DMS 273 treated with DMSO at 0.1 percent for 48 hours (cell line): ENCODE measurements around the gene BHMT.
"Not testable (repeated sequence)": the region's sequence is repeated elsewhere in the genome, so short reads cannot be mapped to it uniquely, and the experiment has no call there.

ENCODE experiments used
- DNase-seq: peaks from one replicate; lab custom pipeline; 2025; lab: John Stamatoyannopoulos, UW

BHMT gene

GRCh38 chr5:79112703-79113058 is 1.1 kb downstream of the BHMT start:
- no peak for DNase-seq

GRCh38 chr5:79119486-79119885 is 7.9 kb downstream of the BHMT start:
- no peak for DNase-seq

GRCh38 chr5:79120221-79120620 is 8.6 kb downstream of the BHMT start:
- no peak for DNase-seq

GRCh38 chr5:79122973-79123372 is 11.4 kb downstream of the BHMT start:
- no peak for DNase-seq

GRCh38 chr5:79124607-79125006 is 13.0 kb downstream of the BHMT start:
- DNase-seq: no peak

- no peak for DNase-seq
Observed at GRCh38 chr5:79130781-79131180, 19.2 kb downstream of the BHMT start.

- DNase-seq: peak; percentile 57
Observed at GRCh38 chr5:79133121-79133656, 21.6 kb downstream of the BHMT start.

- peak; percentile 71 for DNase-seq
Observed at GRCh38 chr5:79133657-79134451, 22.2 kb downstream of the BHMT start.

- DNase-seq: no peak
Observed at GRCh38 chr5:79135790-79136553, 24.4 kb downstream of the BHMT start.

- DNase-seq: no peak
Observed at GRCh38 chr5:79136618-79137017, 25.0 kb downstream of the BHMT start.

GRCh38 chr5:79140553-79140952 is 28.9 kb downstream of the BHMT start:
- DNase-seq: no peak

GRCh38 chr5:79143684-79144379 is 32.2 kb downstream of the BHMT start:
- DNase-seq: no peak

GRCh38 chr5:79147076-79147475 is 35.5 kb downstream of the BHMT start:
- no peak for DNase-seq

GRCh38 chr5:79149433-79149832 is 37.8 kb downstream of the BHMT start:
- DNase-seq: no peak

GRCh38 chr5:79151942-79152671 is 40.5 kb downstream of the BHMT start:
- DNase-seq: no peak

GRCh38 chr5:79157305-79157704 is 45.7 kb downstream of the BHMT start:
- DNase-seq: no peak

GRCh38 chr5:79161647-79162046 is 50.0 kb downstream of the BHMT start:
- not testable (repeated sequence) for DNase-seq

GRCh38 chr5:79168031-79168430 is 56.4 kb downstream of the BHMT start:
- DNase-seq: no peak

GRCh38 chr5:79170661-79171060 is 59.1 kb downstream of the BHMT start:
- DNase-seq: no peak

- DNase-seq: no peak
Observed at GRCh38 chr5:79171635-79172245, 60.1 kb downstream of the BHMT start.

- no peak for DNase-seq
Observed at GRCh38 chr5:79172269-79172668, 60.7 kb downstream of the BHMT start.
